ENCODE measurements around the gene GNAO1. TPM values are rescaled to one million over a fixed set of nuclear protein-coding genes. Genes with fewer than 3 reads are reported as not detected.

The GNAO1 gene
- total RNA-seq, 1 experiment from 2014 or later = 3.8 TPM

DNA sequence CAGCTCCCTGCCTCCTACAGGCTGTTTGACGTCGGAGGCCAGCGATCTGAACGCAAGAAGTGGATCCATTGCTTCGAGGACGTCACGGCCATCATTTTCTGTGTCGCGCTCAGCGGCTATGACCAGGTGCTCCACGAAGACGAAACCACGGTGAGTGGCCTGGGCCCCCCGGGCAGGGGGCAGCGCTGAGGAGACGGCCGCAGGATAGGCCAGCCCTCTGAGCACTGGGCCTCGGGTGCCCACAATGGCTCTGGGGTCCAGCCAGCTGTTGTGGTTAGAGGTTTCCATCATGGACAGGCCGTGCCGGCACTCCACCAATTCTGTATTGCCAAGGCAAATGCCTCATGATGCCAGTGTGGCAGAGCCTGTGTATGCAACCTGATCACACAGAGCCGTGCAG lies 145.4 kb downstream of the GNAO1 start:
- H3K27me3 ChIP-seq (ENCODE audit: control insufficient read depth, insufficient read depth, low read length) = no peaks in the 10 kb centered on the region
- H3K4me3 ChIP-seq (ENCODE audit: insufficient read depth, low read depth, low read length) = no peak overlapping the region
- no peak for DNase-seq
- H3K36me3 ChIP-seq (replicated peaks; ENCODE audit: control insufficient read depth, insufficient read depth, low read length) = no peaks in the 10 kb centered on the region; the same call in 1 of the 2 replicates

DNA sequence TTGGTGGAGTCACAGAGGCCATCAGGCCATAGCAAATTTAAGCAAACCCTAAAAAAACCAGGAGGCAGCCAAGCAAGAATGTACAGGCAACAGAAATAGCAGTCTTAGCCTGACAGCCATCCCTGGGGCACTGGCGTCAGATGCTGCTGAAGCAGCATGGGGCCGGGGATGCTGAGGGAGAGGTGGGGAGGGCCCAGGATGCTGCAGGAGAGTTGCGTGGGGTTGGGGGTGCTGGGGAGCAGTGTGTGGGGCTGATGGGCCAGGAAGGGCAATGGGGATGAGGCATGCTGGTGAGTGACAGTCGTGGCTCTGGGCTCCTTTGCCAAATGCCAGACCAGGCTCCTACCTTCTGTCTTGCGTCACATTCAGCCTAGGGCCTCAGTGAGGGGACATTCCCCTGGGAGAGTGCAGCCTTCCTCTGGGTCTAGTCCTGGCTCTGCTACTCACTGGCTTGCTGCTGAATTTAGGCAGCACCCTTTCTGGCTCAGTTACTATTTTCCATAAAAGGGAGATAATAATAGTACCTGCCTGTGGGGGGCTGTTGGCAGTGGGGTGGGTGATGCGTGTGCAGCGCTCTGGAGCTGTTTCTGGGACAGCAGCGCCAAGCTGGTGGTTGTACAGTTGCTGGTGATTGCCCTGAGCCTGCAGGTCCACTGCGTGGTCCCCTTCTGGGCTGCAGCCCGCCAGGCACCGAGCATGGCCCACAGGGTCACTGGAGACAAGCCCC lies 146.0 kb downstream of the GNAO1 start:
- DNase-seq = no peak
- H3K4me3 ChIP-seq (ENCODE audit: insufficient read depth, low read depth, low read length) = no peak overlapping the region
- no peaks in the 10 kb centered on the region; the same call in 1 of the 2 replicates for H3K36me3 ChIP-seq (replicated peaks; ENCODE audit: control insufficient read depth, insufficient read depth, low read length)
- no peaks in the 10 kb centered on the region for H3K27me3 ChIP-seq (ENCODE audit: control insufficient read depth, insufficient read depth, low read length)

DNA sequence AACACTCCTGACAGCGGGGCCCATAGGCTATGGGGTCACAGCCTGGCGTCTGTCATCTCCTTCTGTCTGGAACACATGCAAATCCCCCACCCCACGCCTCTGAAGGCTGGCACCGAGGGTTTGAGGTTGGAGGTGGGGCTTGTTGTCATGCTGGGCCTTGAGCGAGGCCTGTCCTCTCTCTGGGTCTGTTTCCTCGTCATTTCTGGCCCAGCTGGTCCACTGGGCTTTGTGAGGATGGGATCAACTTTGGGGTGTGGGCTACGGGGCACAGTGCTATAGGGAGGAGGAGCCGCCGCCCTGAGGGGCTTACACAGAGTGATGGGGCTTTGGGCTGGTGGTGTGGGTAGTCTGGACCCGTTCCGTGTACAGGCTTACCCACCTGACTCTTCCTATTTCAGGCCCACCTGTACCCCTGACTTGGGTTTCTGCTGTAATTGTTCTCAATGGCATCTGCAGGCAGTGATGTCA lies 146.6 kb downstream of the GNAO1 start:
- Histone ChIP-seq H3K36me3 (replicated peaks; ENCODE audit: control insufficient read depth, insufficient read depth, low read length) (no peaks in the 10 kb centered on the region; the same call in 1 of the 2 replicates), H3K4me3 (ENCODE audit: insufficient read depth, low read depth, low read length) (no peak overlapping the region), H3K27me3 (ENCODE audit: control insufficient read depth, insufficient read depth, low read length) (no peaks in the 10 kb centered on the region)
- DNase-seq = no peak

DNA sequence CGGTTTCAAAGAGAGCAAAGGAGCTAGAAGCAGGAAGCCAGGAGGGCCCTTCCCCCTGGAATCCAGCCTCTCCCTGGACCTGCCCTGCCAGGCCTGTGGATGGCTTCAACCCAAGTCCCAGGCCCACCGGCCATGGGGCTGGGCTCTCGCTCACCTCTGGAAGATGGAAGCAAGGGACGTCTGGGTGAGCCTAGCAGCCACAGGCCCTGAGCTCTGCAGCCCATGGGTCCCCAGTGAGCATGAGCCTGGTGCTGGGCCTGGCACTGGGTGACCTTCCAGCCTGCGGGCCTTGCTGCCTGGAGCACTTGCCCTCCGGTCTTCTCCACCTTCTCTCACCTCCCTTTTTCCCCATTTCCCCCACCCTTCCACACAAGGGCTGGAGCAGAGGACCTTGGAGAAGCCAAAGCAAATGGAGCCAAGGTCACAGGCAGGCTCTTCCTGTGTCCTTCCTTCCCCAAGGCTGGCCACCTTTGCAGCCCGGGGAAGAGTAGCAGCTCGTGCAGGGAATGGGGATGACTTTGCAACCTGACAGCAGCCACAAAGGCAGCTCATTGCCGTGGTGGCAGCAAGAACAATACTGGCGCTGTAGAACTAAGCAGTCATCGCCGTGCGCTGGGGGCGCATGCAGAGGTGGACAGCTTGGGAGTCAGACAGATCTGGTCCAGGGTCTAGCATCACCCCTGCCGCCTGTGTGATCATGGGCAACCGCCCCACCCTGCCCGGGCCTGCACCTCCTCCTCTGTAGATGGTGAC lies 147.5 kb downstream of the GNAO1 start:
- Histone ChIP-seq H3K4me3 (ENCODE audit: insufficient read depth, low read depth, low read length) (no peak overlapping the region), H3K27me3 (ENCODE audit: control insufficient read depth, insufficient read depth, low read length) (no peaks in the 10 kb centered on the region), H3K36me3 (replicated peaks; ENCODE audit: control insufficient read depth, insufficient read depth, low read length) (no peaks in the 10 kb centered on the region)
- DNase-seq = no peak

DNA sequence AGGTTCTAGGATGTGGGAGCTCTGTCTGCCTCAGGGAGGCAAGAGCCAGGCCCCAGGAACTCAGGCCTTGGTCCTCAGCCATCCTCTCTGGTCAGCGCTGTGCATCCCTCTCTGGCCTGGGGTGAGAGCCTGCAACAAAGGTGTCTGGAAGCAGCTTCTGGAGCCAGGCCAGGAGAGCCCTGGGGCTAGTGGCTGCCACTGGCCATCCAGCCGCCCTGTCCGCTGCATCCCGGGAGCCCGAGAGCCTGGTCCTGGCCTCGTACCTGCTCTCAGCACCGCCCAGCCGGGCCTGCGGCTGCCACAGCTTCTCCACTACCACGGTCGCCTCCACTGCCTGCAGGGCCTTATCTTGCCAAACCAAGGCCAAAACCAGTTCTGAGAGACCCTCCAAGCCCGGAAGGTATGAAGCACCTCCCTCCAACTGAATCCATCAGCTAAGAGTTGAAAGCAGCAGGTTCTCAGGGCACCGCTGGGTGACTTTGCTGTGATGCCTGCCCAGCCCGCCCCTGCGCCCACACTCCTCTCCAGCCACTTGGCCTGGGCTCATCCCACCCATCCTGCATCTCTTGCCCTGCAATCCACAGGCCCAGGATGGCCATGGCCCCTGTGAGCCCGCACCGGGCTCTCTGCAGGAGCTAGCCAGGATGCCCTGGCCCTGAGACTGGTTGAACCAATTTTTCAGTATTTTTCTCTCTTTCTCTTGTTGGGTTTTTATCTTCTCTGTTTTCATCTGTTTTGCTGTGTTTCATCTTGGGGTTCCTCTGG lies 148.3 kb downstream of the GNAO1 start:
- no peak overlapping the region for H3K4me3 ChIP-seq (ENCODE audit: insufficient read depth, low read depth, low read length)
- H3K27me3 ChIP-seq (ENCODE audit: control insufficient read depth, insufficient read depth, low read length) = no peaks in the 10 kb centered on the region
- DNase-seq = no peak
- no peaks in the 10 kb centered on the region for H3K36me3 ChIP-seq (replicated peaks; ENCODE audit: control insufficient read depth, insufficient read depth, low read length)

DNA sequence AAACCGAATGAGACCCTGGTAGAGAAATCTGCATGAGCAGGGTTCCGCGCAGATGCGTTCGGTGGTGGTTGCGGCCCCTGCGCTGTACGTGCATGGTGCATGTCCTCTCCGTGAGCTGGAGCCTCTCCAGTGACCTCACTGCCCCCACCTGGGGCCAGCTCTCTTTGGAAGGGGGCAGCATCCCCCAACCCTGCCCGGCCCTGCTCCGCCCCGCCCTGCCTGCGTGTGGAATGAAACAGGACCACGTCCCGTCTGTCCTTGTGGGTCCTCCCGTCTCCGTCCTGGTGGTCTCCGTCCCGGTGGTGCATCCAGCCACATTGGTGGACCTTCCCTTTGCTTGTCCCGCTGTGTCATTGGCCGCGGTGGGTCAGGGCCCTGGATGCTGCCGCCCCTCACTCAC lies 149.1 kb downstream of the GNAO1 start:
- Histone ChIP-seq H3K4me3 (ENCODE audit: insufficient read depth, low read depth, low read length) (no peak overlapping the region), H3K36me3 (replicated peaks; ENCODE audit: control insufficient read depth, insufficient read depth, low read length) (no peaks in the 10 kb centered on the region), H3K27me3 (ENCODE audit: control insufficient read depth, insufficient read depth, low read length) (no peaks in the 10 kb centered on the region)
- no peak for DNase-seq

DNA sequence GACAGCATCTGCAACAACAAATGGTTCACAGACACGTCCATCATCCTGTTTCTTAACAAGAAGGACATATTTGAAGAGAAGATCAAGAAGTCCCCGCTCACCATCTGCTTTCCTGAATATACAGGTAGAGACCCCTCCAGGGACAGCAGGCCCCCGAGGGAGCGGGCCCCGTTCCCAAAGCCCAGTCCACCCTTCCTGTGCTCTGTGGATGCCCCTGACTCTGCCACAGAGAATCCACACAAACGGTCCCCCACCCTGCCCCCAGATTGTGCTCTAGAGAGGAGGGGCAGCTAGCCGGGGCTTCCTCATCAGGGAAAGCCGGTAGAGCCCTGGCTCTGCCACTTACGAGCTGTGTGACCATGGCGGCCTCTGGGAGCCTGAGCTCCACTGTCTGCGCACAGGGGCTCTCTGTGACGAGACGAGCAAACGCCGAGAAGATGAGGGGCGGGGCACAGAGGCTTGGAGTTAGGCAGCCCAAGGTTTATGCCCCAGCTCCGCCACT lies 149.6 kb downstream of the GNAO1 start:
- no peak for DNase-seq
- H3K27me3 ChIP-seq (ENCODE audit: control insufficient read depth, insufficient read depth, low read length) = no peaks in the 10 kb centered on the region
- H3K4me3 ChIP-seq (ENCODE audit: insufficient read depth, low read depth, low read length) = no peak overlapping the region
- H3K36me3 ChIP-seq (replicated peaks; ENCODE audit: control insufficient read depth, insufficient read depth, low read length) = no peaks in the 10 kb centered on the region

DNA sequence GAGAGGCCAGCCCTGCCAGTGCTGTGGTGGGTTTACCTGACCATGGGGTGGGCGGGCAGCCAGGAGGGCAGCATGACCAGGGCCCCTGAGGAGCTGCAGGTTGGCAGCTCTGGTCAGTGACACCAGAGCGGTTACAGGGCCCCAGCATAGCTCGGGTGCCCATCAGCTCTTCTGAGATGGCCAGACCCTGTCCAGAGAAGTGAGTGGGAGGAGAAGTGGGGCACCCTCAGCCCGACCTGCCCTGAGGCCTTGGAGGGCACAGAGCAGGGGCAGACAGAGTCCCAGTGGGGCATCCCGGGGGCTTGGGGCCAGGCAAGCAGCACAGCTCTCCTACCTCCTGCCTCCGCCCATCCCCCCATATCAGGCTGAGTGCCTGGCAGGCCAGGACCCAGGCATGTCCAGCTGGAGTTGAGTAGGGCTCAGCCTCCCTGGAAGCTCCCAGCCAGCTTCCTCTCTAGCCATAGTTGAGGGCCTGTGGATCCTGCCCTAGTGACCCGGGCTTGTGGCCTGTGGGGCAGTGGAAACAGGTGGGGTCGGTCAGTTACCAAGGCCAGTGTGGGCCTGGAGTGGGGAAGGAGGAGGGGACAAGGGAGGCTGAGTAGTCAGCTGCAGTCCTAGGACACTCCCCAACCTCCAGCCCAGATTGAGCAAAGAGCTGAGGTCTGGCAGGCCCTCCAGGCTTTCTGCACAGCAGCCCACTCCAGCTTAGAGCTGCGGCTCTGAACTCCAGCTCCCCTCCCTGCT lies 150.5 kb downstream of the GNAO1 start:
- no peak for DNase-seq

DNA sequence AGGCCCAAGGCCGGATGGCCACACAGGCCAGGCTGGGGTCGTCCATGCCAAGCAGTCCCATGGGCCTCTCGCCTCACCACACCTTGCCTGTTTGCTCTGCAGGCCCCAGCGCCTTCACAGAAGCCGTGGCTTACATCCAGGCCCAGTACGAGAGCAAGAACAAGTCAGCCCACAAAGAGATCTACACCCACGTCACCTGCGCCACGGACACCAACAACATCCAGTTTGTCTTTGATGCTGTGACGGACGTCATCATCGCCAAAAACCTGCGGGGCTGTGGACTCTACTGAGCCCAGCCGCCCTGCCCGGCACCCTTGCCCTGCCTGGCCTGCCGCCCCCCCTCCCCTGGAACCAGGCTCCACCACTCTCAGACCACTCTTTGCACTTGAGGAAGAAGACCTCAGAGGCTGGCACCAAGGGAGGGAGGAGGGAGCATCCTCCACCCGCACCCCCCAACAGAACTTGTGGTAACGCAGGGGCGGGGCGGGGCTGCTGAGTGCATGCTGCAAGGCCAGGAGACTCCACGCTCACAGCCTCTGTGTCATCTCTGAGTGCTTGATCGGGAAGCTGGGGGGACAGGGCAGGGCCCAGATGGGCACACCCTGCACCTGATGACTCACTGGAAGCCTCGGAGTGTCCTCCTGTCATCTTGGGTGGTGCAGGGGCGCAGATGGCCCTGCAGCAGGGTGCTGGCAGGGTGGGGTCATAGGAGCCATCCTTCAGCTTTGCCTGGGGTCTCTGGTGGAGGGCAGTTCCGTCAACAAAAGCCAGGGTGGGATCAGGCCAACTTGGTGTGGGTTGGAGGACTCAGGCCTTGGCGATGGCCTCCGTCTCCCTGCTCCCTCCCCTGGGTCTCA lies 152.6 kb downstream of the GNAO1 start:
- Histone ChIP-seq H3K4me3 (ENCODE audit: insufficient read depth, low read depth, low read length) (no peak overlapping the region), H3K27me3 (ENCODE audit: control insufficient read depth, insufficient read depth, low read length) (no peaks in the 10 kb centered on the region)
- no peak for DNase-seq

More for the DNA sequence above, 150.5 kb downstream of the GNAO1 start:
- Histone ChIP-seq H3K36me3 (replicated peaks; ENCODE audit: control insufficient read depth, insufficient read depth, low read length) (no peaks in the 10 kb centered on the region), H3K4me3 (ENCODE audit: insufficient read depth, low read depth, low read length) (no peak overlapping the region), H3K27me3 (ENCODE audit: control insufficient read depth, insufficient read depth, low read length) (no peaks in the 10 kb centered on the region)

DNA sequence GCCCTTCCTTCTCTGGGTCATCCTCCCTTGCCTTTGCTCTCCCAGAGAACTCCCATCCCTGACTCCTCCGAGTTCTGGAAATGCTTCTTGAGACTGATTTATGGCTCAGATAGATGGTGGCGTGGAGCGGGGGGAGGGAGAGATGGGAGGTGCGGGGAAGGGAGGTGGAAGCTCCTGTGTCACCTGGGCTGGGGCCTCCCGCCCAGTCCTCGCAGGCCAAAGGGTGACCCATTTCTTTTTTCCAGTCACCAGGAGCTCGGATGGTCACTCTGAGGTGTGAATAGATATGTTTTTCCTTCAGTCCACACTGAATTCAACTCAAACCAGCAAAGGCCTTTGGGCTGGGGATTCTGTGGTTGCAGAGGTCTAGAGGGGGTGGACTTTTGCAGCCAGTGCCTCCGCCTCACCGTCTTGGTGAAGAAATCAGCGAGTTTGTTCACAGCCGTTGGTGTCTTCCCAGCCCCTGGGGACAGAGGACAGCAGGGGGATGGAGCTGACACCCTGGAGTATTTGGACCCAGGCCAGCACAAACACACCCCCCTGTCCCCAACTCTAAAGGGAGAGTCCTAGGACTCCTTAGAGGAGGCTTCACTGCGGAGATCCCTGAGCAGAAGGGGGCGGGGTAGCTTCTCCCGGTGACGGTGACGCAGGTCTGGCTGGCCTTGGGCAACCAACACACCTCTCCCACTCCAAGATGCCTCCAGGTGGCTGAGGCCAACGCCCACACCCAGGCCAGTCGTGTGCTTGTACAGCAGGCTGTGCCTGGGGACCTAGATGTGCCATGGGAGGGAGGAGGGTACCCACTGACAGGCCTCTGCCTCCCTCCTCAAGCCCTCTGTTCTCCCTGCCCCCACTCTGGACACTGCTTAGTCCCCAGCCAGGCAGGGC lies 153.5 kb downstream of the GNAO1 start:
- Histone ChIP-seq H3K4me3 (ENCODE audit: insufficient read depth, low read depth, low read length) (no peak overlapping the region), H3K36me3 (replicated peaks; ENCODE audit: control insufficient read depth, insufficient read depth, low read length) (no peaks in the 10 kb centered on the region), H3K27me3 (ENCODE audit: control insufficient read depth, insufficient read depth, low read length) (no peaks in the 10 kb centered on the region)
- DNase-seq = no peak

More for the DNA sequence above, 152.6 kb downstream of the GNAO1 start:
- H3K36me3 ChIP-seq (replicated peaks; ENCODE audit: control insufficient read depth, insufficient read depth, low read length) = no peaks in the 10 kb centered on the region

DNA sequence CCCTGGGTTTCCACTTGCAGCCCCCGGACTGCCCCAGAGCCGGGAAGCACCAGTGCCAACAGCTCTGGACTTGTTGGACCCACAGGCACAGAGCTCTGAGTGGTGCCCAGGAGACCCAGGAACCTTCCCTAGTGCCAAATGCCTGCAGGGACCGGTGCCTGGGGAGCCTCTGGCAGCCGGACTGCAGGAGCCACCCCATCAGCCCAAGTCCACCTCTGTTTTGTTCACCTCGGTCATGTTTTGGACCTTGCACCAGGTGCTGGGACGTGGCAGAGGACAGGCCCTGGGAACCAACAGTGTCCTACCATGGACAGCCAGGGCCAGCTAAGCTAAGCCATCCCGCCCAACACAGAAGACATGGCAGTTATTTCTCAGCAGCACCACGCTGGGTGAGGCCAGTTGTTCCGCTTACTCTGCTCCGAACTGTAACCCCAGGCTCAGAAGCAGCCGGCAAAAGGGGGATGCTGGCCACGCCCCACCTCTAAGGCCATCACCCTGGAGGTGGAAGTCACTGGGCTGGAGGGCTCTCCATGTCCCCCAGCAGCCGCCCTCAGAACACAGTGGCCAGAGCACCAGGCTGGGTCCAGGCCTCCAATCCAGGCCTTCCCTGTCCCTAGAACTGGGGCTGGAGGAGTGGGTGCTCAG lies 154.2 kb downstream of the GNAO1 start:
- DNase-seq = no peak
- Histone ChIP-seq H3K27me3 (ENCODE audit: control insufficient read depth, insufficient read depth, low read length) (no peaks in the 10 kb centered on the region), H3K4me3 (ENCODE audit: insufficient read depth, low read depth, low read length) (no peak overlapping the region), H3K36me3 (replicated peaks; ENCODE audit: control insufficient read depth, insufficient read depth, low read length) (no peaks in the 10 kb centered on the region)

DNA sequence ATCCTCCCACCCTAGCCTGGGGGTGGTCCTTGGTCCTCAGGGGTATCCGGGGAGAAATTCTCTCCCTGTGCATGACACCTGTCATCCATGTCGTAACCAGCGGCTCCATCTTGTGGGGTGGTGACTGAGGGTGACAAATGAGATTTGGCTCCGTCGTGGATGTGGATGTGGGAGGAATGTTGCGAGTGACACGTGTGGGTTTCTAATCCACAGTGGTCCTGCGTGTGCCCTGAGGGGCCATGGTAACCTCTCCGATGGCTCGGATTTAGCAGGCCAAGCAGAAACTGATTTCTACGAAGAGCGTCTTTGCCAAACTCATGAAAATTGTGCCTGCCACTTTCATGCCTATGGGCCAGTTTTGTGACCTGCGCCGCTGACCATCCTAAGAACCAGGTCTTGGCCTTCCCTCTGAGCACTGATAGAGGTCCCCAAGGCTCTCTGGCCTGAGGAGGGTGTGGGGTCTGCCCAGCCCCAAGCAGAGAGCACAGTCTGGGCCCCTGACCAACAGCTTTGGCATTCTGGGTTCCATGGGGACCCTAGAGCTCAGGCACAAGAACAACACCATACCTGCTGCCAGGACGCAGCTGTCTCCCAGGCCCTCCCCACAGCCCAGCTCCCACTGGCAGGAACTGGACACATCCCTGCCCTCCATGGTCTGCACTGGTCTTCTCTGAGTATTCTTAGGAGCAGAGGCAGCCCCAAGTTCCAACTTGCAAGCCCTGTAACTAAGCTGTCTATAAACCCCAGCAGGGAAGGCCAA lies 155.0 kb downstream of the GNAO1 start:
- Histone ChIP-seq H3K4me3 (ENCODE audit: insufficient read depth, low read depth, low read length) (no peak overlapping the region), H3K27me3 (ENCODE audit: control insufficient read depth, insufficient read depth, low read length) (no peaks in the 10 kb centered on the region), H3K36me3 (replicated peaks; ENCODE audit: control insufficient read depth, insufficient read depth, low read length) (no peaks in the 10 kb centered on the region)
- no peak for DNase-seq
